ENCODE measurements around the gene NUP133. TPM values are rescaled to one million over a fixed set of nuclear protein-coding genes. Genes with fewer than 3 reads are reported as not detected.

Gene NUP133
- total and polyA plus RNA-seq, 2 experiments from 2014 or later: 29.5 to 65.4 TPM

- peaks cover 29% of the 10 kb centered on the region for H3K36me3 Mint-ChIP-seq (ENCODE audit: low read depth)
- H3K36me3 ChIP-seq (ENCODE audit: insufficient read depth): 0 out of 2 replicates have a peak, but pooled peaks cover 9% of the 10 kb centered on the region
These were observed 21.5 kb upstream of the NUP133 start for GRCh38 chr1:229529639-229530038.

More at GRCh38 chr1:229529639-229530038, 21.5 kb upstream of the NUP133 start:
- no peak for ATAC-seq
- 0 out of 4 replicates have a peak, but pooled peaks of 1 of the 2 experiments have one; percentile 1 for TF ChIP-seq CTCF (conservative IDR thresholded peaks at IDR 0.05; ENCODE audit: low read depth in 2 of 2)
- TF ChIP-seq ZNF462 (CRISPR knock-in tag; IDR thresholded peaks at IDR 0.05): no peak
- Mint-ChIP-seq H3K9me3 (no peaks in the 10 kb centered on the region), H3K27me3 (ENCODE audit: insufficient read depth, low read depth, poor library complexity) (peaks cover 2% of the 10 kb centered on the region), H3K27ac (no peak overlapping the region), H3K4me3 (no peak overlapping the region), H3K4me1 (no peaks in the 10 kb centered on the region)
- DNase-seq (ENCODE audit: low spot score): no peak
- no peak overlapping the region for H3K4me3 ChIP-seq
- no peak overlapping the region for H2AFZ ChIP-seq
- H3F3A ChIP-seq (replicated peaks; ENCODE audit: low read depth): no peaks in the 10 kb centered on the region
- no peaks in the 10 kb centered on the region for H3K79me2 ChIP-seq (replicated peaks; ENCODE audit: insufficient read depth)
- H3K4me1 ChIP-seq (ENCODE audit: insufficient read depth): no peaks in the 10 kb centered on the region
- no peaks in the 10 kb centered on the region for H3K27me3 ChIP-seq (ENCODE audit: insufficient read depth)
- no peak overlapping the region for H3K27ac ChIP-seq (ENCODE audit: low read depth)
- no peaks in the 10 kb centered on the region for H3K9me2 ChIP-seq (ENCODE audit: insufficient read depth)
- peaks cover 5% of the 10 kb centered on the region for H4K20me1 ChIP-seq (replicated peaks; ENCODE audit: insufficient read depth)
- H3K4me2 ChIP-seq: no peak overlapping the region
